ENCODE data around the gene NEDD8. TPM values are rescaled to one million over a fixed set of nuclear protein-coding genes. Genes with fewer than 3 reads are reported as not detected.
A peak's percentile ranks its signal among the peaks of the same experiment; 100 is the strongest.

NEDD8 gene
- total RNA-seq, 1 donor from 2014 or later = 154 TPM

DNA sequence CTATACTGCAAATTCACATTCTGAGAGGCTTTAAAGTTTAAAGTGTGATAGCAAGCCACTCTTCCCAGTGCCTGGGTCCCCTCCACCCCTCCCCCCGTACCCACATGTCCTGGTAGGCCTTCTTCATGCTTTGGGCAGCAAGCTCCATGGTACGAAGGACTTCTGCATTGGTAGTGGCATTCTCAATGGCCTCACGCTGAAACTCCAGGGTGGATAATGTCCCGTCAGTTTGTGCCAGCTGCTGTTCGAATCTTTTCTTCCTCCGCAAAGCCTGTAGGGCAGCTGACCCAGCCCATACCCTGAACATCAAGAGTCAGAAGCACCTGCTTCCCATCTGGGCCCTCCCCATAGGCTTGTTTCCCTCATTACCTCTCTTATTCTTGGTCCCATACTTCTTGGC lies 20.9 kb downstream of the NEDD8 start:
- peaks cover 24% of the 10 kb centered on the region for H3K4me1 Mint-ChIP-seq (ENCODE audit: unreplicated experiment)
- DNase-seq (ENCODE audit: low spot score) = no peak
- no peaks in the 10 kb centered on the region for H3K9me3 Mint-ChIP-seq (ENCODE audit: unreplicated experiment)
- no peak overlapping the region for H3K4me3 Mint-ChIP-seq (ENCODE audit: unreplicated experiment)
- TF ChIP-seq, protein P1, sequence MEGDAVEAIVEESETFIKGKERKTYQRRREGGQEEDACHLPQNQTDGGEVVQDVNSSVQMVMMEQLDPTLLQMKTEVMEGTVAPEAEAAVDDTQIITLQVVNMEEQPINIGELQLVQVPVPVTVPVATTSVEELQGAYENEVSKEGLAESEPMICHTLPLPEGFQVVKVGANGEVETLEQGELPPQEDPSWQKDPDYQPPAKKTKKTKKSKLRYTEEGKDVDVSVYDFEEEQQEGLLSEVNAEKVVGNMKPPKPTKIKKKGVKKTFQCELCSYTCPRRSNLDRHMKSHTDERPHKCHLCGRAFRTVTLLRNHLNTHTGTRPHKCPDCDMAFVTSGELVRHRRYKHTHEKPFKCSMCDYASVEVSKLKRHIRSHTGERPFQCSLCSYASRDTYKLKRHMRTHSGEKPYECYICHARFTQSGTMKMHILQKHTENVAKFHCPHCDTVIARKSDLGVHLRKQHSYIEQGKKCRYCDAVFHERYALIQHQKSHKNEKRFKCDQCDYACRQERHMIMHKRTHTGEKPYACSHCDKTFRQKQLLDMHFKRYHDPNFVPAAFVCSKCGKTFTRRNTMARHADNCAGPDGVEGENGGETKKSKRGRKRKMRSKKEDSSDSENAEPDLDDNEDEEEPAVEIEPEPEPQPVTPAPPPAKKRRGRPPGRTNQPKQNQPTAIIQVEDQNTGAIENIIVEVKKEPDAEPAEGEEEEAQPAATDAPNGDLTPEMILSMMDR (IDR thresholded peaks at IDR 0.05; ENCODE audit: unreplicated experiment) = no peak
- peaks cover 37% of the 10 kb centered on the region for H3K36me3 Mint-ChIP-seq (ENCODE audit: low read depth, unreplicated experiment)
- peaks cover 30% of the 10 kb centered on the region for H3K27me3 Mint-ChIP-seq (ENCODE audit: unreplicated experiment)
- H3K27ac Mint-ChIP-seq (ENCODE audit: unreplicated experiment) = peak overlapping the region; percentile 28

DNA sequence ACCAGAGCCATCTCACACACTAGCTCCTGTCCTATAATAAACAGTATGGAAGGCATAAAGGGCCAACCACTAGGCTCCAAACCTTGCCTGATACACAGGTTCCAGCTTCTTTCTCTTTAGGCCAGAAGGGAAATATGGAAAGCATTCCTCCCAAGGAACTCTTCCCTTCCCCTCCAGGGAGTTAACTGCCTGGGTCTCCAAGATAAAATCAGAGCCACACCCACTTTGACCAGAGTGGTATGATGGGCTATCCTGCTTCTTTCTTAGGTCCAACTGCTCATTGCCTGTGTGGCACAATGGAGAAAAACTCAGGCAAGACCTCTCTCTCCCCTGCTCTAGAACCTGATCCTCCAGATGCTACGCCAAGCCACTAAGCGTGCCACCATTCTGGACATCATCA lies 24.5 kb downstream of the NEDD8 start:
- Mint-ChIP-seq H3K4me3 (ENCODE audit: unreplicated experiment) (no peak overlapping the region), H3K27me3 (ENCODE audit: unreplicated experiment) (peaks cover 13% of the 10 kb centered on the region), H3K27ac (ENCODE audit: unreplicated experiment) (no peak overlapping the region), H3K9me3 (ENCODE audit: unreplicated experiment) (no peaks in the 10 kb centered on the region), H3K36me3 (ENCODE audit: low read depth, unreplicated experiment) (peaks cover 51% of the 10 kb centered on the region), H3K4me1 (ENCODE audit: unreplicated experiment) (peaks cover 6% of the 10 kb centered on the region)
- no peak for DNase-seq (ENCODE audit: low spot score)
- TF ChIP-seq, protein P1 (IDR thresholded peaks at IDR 0.05; ENCODE audit: unreplicated experiment) = no peak

DNA sequence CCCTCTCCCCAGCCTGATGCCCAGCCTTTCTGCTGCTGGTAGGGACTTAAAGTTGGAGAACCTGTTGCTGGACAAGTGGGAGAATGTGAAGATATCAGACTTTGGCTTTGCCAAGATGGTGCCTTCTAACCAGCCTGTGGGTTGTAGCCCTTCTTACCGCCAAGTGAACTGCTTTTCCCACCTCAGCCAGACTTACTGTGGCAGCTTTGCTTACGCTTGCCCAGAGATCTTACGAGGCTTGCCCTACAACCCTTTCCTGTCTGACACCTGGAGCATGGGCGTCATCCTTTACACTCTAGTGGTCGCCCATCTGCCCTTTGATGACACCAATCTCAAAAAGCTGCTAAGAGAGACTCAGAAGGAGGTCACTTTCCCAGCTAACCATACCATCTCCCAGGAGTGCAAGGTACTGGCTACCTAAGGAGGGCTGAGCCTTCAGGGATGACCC lies 25.0 kb downstream of the NEDD8 start:
- H3K27ac Mint-ChIP-seq (ENCODE audit: unreplicated experiment) = no peak overlapping the region
- peaks cover 54% of the 10 kb centered on the region for H3K36me3 Mint-ChIP-seq (ENCODE audit: low read depth, unreplicated experiment)
- DNase-seq (ENCODE audit: low spot score) = no peak
- peaks cover 6% of the 10 kb centered on the region for H3K4me1 Mint-ChIP-seq (ENCODE audit: unreplicated experiment)
- no peaks in the 10 kb centered on the region for H3K9me3 Mint-ChIP-seq (ENCODE audit: unreplicated experiment)
- H3K4me3 Mint-ChIP-seq (ENCODE audit: unreplicated experiment) = peak overlapping the region; percentile 35
- H3K27me3 Mint-ChIP-seq (ENCODE audit: unreplicated experiment) = peaks cover 12% of the 10 kb centered on the region
- TF ChIP-seq, protein P1 (IDR thresholded peaks at IDR 0.05; ENCODE audit: unreplicated experiment) = no peak

DNA sequence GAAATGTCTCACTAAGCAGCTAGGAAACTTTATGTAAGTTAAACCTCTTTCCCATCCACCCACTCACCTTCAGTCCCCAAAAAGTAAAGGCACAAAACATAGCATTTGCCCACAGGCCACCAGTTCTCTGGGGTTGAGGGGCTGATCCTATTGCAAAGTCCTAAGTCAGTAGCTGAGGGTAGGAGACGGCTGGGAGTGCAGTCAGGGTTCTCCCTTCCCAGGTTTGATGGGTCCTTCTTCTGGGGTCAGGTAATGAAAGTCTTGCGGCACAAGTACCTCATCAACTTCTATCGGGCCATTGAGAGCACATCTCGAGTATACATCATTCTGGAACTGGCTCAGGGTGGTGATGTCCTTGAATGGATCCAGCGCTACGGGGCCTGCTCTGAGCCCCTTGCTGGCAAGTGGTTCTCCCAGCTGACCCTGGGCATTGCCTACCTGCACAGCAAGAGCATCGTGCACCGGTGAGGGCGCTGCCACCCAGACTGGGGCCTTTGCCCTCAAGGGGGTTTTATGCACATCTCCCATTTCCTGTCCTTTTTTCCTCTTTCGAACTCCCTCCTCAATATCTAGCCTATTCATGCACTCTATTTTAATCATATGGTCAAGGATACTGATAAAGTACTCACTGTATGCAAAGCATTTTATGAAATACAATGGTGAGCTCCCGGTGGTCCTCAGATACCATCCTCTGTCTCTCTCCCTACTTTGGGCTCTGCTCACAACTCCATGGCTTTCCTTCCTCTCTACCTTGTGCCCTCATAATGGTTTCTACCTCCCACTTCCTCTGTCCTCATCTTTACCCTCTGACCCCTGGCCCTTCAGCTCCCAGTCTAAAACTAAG lies 25.7 kb downstream of the NEDD8 start:
- no peak overlapping the region for H3K27ac Mint-ChIP-seq (ENCODE audit: unreplicated experiment)
- H3K9me3 Mint-ChIP-seq (ENCODE audit: unreplicated experiment) = no peaks in the 10 kb centered on the region
- H3K27me3 Mint-ChIP-seq (ENCODE audit: unreplicated experiment) = peaks cover 11% of the 10 kb centered on the region
- TF ChIP-seq, protein P1 (IDR thresholded peaks at IDR 0.05; ENCODE audit: unreplicated experiment) = no peak
- H3K4me1 Mint-ChIP-seq (ENCODE audit: unreplicated experiment) = peaks cover 6% of the 10 kb centered on the region
- H3K36me3 Mint-ChIP-seq (ENCODE audit: low read depth, unreplicated experiment) = peaks cover 58% of the 10 kb centered on the region
- H3K4me3 Mint-ChIP-seq (ENCODE audit: unreplicated experiment) = peak overlapping the region; percentile 35
- no peak for DNase-seq (ENCODE audit: low spot score)

Measured in endothelial cell (in vitro differentiated cells).